Measurements from ENCODE around the gene BCAR3. TPM values are rescaled to one million over a fixed set of nuclear protein-coding genes. Genes with fewer than 3 reads are reported as not detected.
"Not testable (repeated sequence)": the region's sequence is repeated elsewhere in the genome, so short reads cannot be mapped to it uniquely, and the experiment has no call there.

The BCAR3 gene
- total RNA-seq, 1 experiment from 2014 or later, result 49.5 TPM

DNA sequence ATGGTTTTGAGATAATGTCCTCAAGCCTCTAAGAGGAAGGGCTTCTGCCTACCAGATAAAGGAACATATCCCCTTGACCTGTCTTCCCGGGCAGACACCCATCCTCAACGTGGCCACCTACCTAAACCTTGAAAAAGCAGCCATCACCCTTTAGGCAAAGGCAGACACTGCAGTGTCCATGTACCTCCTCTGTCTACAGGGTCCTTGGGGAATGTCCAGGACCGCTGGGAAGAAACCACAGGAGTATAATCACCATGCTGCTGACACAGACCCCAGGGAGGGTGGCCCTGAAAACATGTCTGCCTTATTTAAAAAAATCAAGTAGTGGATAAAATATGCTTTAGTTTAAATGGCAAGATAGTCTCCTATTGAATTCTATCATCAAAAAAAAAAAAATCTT, 16.6 kb downstream of the BCAR3 start:
- H3K4me3 ChIP-seq, result no peak overlapping the region
- no peaks in the 10 kb centered on the region for H3K9me3 ChIP-seq (replicated peaks)
- peaks cover 81% of the 10 kb centered on the region for H3K4me1 ChIP-seq (replicated peaks)
- H3K27me3 ChIP-seq (replicated peaks), result no peaks in the 10 kb centered on the region
- no peak for DNase-seq (ENCODE audit: low read depth in 1 of 2, low spot score in 2 of 2)
- H3K36me3 ChIP-seq, result peaks cover 78% of the 10 kb centered on the region
- H3K27ac ChIP-seq, result peak overlapping the region; percentile 97

DNA sequence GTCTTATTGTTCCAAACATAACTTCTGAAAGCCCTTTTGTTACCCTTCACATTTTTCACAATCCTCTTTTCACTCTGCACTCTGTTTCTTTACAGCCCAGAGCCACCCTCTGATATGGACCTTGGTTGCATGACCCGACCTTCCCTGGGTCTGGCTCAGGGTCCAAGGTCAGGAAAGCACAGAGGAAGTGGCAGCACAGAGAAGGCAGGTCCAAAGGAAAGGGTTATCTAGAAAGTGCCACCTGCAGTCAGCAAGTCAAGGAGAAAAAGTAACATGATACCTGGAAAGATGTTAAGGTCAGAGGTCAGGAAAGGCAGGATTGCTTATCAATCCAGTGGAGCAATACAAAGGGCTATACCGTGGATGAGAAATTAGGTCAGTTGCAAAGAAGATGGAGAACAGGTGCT, 18.4 kb downstream of the BCAR3 start:
- Histone ChIP-seq H3K4me3 (no peak overlapping the region), H3K4me1 (replicated peaks) (peaks cover 77% of the 10 kb centered on the region), H3K27me3 (replicated peaks) (no peaks in the 10 kb centered on the region), H3K27ac (peak overlapping the region; percentile 97), H3K36me3 (peaks cover 77% of the 10 kb centered on the region), H3K9me3 (replicated peaks) (no peaks in the 10 kb centered on the region)
- DNase-seq (ENCODE audit: low read depth in 1 of 2, low spot score in 2 of 2), result no peak

DNA sequence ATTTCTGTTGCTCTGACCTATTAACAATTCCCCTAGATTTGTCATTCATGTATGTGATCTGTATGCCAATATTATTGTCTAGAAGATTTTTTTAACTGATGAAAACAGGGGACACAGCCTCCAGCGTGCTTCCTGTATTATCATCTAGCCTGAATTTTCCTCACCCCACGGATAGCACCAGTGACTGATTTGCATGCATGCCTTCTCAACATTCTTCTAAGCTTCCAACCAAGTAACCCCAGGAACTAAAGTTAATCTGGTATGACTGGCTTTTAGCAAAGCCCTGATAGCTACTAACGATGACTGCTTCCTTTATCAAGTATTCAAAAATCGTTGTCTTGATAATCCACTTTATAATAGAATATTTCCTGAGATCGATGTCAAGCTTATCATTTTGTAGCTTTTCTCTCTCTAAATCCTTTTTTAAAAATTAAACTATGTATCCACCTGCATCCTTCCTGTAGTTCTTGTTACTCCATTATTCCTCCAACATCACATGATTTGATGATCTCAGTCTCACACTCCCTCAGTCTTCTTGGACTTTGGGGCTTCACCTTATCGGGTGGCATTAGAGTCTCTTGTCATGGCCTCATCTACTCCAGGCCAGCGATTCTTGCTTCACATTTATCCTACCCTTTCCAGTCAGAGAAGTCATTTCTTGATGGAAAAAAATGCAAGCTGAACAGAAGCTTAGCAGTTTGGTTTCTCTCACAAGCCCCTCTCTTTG, 19.0 kb downstream of the BCAR3 start:
- peak in 1 of 2 experiments; percentile 26 for DNase-seq (ENCODE audit: low read depth in 1 of 2, low spot score in 2 of 2)
- H3K9me3 ChIP-seq (replicated peaks), result no peaks in the 10 kb centered on the region
- H3K27ac ChIP-seq, result peak overlapping the region; percentile 97
- H3K4me3 ChIP-seq, result 0 out of 2 replicates have a peak overlapping the region, but pooled peaks have one; percentile 2
- no peaks in the 10 kb centered on the region for H3K27me3 ChIP-seq (replicated peaks)
- H3K36me3 ChIP-seq, result peaks cover 77% of the 10 kb centered on the region
- H3K4me1 ChIP-seq (replicated peaks), result peaks cover 76% of the 10 kb centered on the region

DNA sequence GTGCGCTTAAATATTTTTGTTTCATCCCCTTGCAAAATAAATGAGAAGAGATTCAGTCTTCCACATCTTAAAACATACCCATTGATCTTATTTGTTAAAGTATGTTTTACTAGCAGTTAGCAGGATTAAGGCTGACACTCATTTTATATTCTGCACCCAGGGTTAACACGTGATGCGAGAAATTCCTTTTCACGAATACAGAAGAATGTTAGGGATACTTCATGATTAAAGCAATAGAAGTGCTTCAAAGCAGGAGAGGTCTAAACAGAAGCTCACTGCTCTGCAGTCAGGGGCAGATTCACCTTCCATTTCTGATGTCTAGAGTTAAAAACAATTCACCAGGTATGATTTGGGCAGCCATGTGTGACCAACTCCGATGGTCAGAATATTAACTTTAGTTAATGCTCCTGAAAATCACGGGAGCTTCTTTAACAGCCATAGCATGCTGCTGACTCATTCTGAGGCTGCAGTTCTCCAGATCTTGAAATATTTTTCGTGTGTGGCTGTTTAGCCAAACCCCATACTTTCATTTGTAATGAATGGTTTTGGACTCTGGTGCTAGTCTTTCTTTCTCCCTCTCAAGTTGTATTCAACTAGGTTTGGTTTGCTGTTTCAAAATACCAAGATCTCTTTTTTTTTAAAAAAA, 19.7 kb downstream of the BCAR3 start:
- Histone ChIP-seq H3K4me1 (replicated peaks) (peaks cover 72% of the 10 kb centered on the region), H3K27ac (peak overlapping the region; percentile 97), H3K4me3 (0 out of 2 replicates have a peak overlapping the region, but pooled peaks have one; percentile 2), H3K27me3 (replicated peaks) (no peaks in the 10 kb centered on the region), H3K9me3 (replicated peaks) (no peaks in the 10 kb centered on the region), H3K36me3 (peaks cover 73% of the 10 kb centered on the region)
- DNase-seq (ENCODE audit: low read depth in 1 of 2, low spot score in 2 of 2), result peak; percentile 70 to 90

DNA sequence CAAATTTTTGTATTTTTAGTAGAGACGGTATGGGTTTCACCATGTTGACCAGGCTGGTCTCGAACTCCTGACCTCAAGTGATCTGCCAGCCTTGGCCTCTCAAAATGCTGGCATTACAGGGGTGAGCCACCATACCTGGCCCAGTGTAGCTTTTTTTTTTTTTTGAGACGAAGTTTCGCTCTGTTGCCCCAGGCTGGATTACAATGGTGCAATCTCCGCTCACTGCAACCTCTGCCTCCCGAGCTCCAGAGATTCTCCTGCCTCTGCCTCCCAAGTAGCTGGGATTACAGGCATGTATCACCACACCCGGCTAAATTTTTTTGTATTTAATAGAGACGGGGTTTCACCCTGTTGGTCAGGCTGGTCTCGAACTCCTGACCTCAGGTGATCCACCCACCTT, 20.3 kb downstream of the BCAR3 start:
- Histone ChIP-seq H3K36me3 (peaks cover 71% of the 10 kb centered on the region), H3K27ac (peak overlapping the region; percentile 97), H3K4me1 (replicated peaks) (peaks cover 66% of the 10 kb centered on the region)
- H3K4me3 ChIP-seq; H3K27me3 ChIP-seq (replicated peaks); DNase-seq (ENCODE audit: low read depth in 1 of 2, low spot score in 2 of 2); H3K9me3 ChIP-seq (replicated peaks): not testable (repeated sequence)

DNA sequence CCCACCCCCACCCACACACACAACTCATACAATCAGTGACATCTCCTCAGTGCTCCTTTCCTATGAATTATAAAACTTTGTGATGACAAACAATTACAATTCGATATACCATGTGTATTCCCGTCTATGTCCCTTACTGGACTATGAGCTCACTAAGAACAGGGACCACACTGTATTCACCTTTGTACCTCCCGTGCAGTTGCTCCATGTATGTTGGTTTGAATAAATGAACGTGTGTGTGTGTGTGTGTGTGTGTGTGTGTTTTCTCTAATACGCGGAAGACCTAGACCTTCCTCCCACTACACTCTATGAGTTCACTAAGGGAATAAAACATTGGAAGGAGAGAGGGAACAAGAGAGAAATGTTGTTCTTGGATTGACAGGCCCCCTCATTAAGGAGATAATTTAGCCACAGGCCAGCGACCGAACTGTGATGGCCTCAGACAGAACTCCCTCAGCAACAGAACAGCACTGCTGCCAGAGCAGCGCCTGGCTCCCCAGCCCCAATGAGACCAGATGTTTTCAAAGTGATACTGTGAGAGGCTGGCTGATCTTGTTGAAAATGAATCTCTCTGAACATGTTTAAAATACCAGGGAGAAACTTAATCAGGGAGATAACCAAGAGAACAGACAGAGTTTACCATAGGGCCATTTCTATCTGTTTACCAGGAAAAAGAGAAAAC, 21.7 kb downstream of the BCAR3 start:
- DNase-seq (ENCODE audit: low read depth in 1 of 2, low spot score in 2 of 2), result no peak
- Histone ChIP-seq H3K36me3 (peaks cover 69% of the 10 kb centered on the region), H3K4me1 (replicated peaks) (peaks cover 52% of the 10 kb centered on the region), H3K4me3 (no peak overlapping the region), H3K27ac (no peak overlapping the region), H3K27me3 (replicated peaks) (no peaks in the 10 kb centered on the region), H3K9me3 (replicated peaks) (no peaks in the 10 kb centered on the region)

DNA sequence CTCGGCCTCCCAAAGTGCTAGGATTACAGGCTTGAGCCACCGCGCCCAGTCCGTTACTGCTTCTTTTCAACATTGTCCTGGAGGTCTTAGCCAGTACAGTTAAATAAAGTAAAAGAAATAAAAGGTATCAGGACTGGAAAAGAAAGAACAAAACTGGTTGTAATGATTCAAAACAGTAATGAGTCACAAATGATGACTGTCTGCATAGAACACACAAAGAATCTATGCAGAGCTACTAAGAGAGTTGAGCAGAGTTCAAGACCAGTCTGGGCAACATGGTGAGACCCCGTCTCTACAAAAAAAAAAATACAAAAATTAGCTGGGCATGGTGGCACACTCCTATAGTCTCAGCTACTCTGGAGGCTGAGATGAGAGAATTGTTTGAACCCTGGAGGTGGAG, 23.4 kb downstream of the BCAR3 start:
- Histone ChIP-seq H3K4me1 (replicated peaks) (peaks cover 35% of the 10 kb centered on the region), H3K27me3 (replicated peaks) (no peaks in the 10 kb centered on the region), H3K9me3 (replicated peaks) (no peaks in the 10 kb centered on the region), H3K36me3 (peaks cover 77% of the 10 kb centered on the region), H3K27ac (no peak overlapping the region), H3K4me3 (no peak overlapping the region)
- no peak for DNase-seq (ENCODE audit: low read depth in 1 of 2, low spot score in 2 of 2)

DNA sequence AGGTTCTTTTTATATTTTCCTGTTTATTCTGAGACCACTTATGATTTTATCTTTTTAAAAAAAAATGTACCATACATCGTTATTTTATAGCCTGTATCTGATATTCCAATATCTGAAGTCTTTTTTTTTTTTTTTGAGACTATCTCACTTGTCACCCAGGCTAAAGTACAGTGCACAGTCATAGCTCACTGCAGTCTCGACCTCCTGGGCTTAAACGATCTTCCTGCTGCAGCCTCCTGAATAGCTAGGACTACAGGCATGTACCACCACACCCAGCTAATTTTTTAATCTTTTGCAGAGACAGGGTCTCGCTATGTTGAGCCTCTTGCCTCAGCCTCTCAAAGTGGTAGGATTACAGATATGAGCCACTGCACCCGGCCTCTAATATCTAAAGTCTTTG, 25.1 kb downstream of the BCAR3 start:
- no peak overlapping the region for H3K27ac ChIP-seq
- H3K9me3 ChIP-seq (replicated peaks), result no peaks in the 10 kb centered on the region
- no peak for DNase-seq (ENCODE audit: low read depth in 1 of 2, low spot score in 2 of 2)
- H3K36me3 ChIP-seq, result peaks cover 81% of the 10 kb centered on the region
- H3K4me1 ChIP-seq (replicated peaks), result peaks cover 18% of the 10 kb centered on the region
- H3K27me3 ChIP-seq (replicated peaks), result no peaks in the 10 kb centered on the region
- no peak overlapping the region for H3K4me3 ChIP-seq

DNA sequence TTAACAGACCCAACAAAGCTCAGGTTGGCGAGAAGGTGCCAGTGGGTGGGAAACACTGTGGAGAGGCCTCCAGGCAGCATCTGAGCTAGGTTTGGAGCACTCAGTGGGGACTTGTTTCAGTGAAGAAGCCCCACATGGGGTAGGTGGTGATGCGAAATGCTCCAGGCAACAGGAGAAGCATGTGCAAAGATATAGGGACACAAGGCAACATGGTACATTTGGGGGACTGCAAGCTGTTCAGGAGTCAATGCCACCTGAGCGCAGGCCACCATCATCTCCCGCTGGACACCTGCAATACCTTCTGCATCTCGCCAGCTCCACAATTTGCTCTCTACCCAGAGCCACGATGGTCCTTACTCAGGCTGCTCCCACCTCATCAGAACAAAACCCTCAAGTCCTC, 28.0 kb downstream of the BCAR3 start:
- Histone ChIP-seq H3K27ac (no peak overlapping the region), H3K4me1 (replicated peaks) (peaks cover 3% of the 10 kb centered on the region; the same call in 1 of the 2 replicates), H3K27me3 (replicated peaks) (no peaks in the 10 kb centered on the region), H3K36me3 (peaks cover 81% of the 10 kb centered on the region), H3K4me3 (no peak overlapping the region), H3K9me3 (replicated peaks) (no peaks in the 10 kb centered on the region)
- DNase-seq (ENCODE audit: low read depth in 1 of 2, low spot score in 2 of 2), result no peak

DNA sequence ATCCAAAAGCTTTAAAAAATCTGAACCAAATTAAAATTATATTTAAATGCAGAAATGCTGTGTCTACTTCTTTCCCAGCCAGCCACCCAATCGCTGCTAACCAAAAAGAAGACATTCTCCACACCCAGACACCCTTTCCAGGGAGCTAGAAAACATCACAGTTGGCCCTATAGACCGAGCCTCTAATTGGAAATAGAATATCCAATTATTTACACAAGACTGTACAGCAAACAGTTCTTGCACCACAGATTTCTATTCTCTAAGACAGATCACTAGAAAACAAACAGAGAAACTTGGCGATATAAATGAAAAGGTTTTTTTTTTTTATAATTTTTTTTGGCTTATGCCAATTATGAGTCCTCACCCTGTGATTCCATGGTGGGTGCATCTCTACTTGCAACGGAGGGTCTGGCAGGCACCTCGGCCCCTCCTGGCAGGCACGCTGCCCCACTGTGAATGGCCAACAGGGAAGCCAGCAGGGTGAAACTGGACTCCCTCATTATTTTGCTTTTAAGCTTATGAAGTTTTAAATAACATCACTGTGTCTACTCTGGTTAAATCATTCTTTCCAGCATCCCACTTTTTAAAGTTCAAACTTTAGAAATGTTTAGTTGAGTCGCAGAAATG, 29.2 kb downstream of the BCAR3 start:
- H3K9me3 ChIP-seq (replicated peaks), result no peaks in the 10 kb centered on the region
- DNase-seq (ENCODE audit: low read depth in 1 of 2, low spot score in 2 of 2), result no peak
- peaks cover 73% of the 10 kb centered on the region for H3K36me3 ChIP-seq
- H3K27ac ChIP-seq, result no peak overlapping the region
- no peak overlapping the region for H3K4me3 ChIP-seq
- no peaks in the 10 kb centered on the region; the same call in 1 of the 2 replicates for H3K4me1 ChIP-seq (replicated peaks)
- no peaks in the 10 kb centered on the region for H3K27me3 ChIP-seq (replicated peaks)

DNA sequence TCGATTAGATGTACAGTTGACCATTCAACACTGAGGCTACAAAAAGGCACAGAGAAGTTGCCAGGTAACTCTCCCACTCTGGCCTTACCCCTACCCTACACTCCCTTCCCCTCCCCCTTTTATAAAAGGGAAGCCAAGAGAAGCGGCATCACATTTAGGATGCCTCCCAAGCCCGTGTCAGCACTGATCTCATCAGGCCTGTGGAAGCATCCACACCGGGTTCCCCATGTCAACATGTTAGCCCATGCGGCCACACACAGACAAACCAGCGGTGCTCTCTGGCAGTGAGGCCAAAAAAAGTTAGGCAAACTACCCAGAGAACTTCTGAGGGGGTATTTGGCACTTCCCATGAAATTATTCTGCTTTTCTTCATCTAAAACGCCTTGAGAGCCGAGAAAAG, 29.9 kb downstream of the BCAR3 start:
- Histone ChIP-seq H3K27me3 (replicated peaks) (no peaks in the 10 kb centered on the region), H3K4me1 (replicated peaks) (no peaks in the 10 kb centered on the region; the same call in 1 of the 2 replicates), H3K4me3 (no peak overlapping the region), H3K27ac (no peak overlapping the region), H3K9me3 (replicated peaks) (no peaks in the 10 kb centered on the region), H3K36me3 (peaks cover 69% of the 10 kb centered on the region)
- no peak for DNase-seq (ENCODE audit: low read depth in 1 of 2, low spot score in 2 of 2)

DNA sequence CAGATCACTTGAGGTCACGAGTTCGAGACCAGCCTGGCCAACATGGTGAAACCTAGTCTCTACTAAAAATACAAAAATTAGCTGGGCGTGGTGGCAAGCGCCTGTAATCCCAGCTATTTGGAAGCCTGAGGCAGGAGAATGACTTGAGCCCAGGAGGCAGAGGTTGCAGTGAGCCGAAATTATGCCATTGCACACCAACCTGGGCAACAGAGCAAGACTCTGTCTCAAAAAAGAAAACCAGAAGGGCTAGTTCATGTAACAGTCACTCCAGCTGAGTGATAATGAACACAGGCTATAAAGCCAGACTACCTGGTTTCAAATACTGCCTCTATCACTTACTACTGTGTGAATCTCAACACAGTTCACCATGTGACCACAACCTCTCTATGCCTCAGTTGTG, 31.5 kb downstream of the BCAR3 start:
- H3K27me3 ChIP-seq (replicated peaks); H3K4me1 ChIP-seq (replicated peaks); DNase-seq (ENCODE audit: low read depth in 1 of 2, low spot score in 2 of 2); H3K4me3 ChIP-seq; H3K27ac ChIP-seq; H3K9me3 ChIP-seq (replicated peaks): not testable (repeated sequence)
- H3K36me3 ChIP-seq, result peaks cover 69% of the 10 kb centered on the region

DNA sequence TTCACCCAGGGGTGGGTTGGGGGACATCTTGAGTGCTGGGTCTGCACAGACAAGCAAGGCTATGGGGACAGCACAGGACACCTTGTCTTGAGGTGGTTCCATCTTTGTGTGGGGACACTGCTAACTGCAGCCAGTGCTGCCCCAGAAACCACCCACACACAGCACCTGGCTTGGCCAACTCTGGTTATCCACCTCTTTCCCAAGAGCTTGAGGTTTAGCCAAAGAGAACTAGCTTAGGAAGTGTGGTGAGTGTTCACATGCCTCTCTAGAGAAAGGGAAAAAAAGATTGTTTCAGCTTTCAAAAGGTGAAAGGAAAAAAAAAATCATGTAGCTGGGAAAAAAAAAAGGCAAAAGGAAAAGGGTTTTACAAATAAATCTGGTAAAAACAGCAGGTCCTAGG, 32.4 kb downstream of the BCAR3 start:
- Histone ChIP-seq H3K4me1 (replicated peaks) (no peaks in the 10 kb centered on the region), H3K27me3 (replicated peaks) (no peaks in the 10 kb centered on the region), H3K9me3 (replicated peaks) (no peaks in the 10 kb centered on the region), H3K27ac (no peak overlapping the region), H3K4me3 (no peak overlapping the region), H3K36me3 (peaks cover 69% of the 10 kb centered on the region)
- no peak for DNase-seq (ENCODE audit: low read depth in 1 of 2, low spot score in 2 of 2)

DNA sequence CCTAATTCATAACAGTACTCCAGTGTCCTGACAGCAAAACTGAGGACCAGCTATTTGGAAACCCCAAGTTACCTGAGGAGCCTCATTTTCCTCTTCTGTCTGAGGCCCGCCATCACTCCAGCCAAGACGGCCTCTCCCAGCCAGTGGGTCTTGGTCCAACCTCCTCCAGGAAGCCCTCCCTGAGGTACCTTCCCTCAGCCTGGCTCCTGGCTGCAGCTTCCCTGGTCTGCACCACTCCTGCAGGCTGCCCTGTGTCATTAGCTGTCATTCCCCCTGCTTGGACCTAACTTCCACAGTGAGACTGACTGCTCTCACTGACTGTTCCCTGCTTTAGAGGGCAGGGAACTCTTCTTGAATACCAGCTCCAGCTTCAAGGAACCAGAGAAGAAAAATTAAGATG, 33.0 kb downstream of the BCAR3 start:
- no peak overlapping the region for H3K27ac ChIP-seq
- no peaks in the 10 kb centered on the region for H3K9me3 ChIP-seq (replicated peaks)
- no peak for DNase-seq (ENCODE audit: low read depth in 1 of 2, low spot score in 2 of 2)
- H3K27me3 ChIP-seq (replicated peaks), result no peaks in the 10 kb centered on the region
- no peaks in the 10 kb centered on the region for H3K4me1 ChIP-seq (replicated peaks)
- no peak overlapping the region for H3K4me3 ChIP-seq
- H3K36me3 ChIP-seq, result peaks cover 69% of the 10 kb centered on the region
